SH-SY5Y (cell line): ENCODE data around the gene ZNF32.

ENCODE experiments used
- GATA2 ChIP-seq: IDR thresholded peaks from 2 replicates; pipeline ENCODE4 v1.6.1; 2011; ENCODE audit warnings: mild to moderate bottlenecking, low read depth, low read length
- GATA3 ChIP-seq: IDR thresholded peaks from 2 replicates; pipeline ENCODE4 v1.6.1; 2011; ENCODE audit warnings: low read depth, mild to moderate bottlenecking, low read length, moderate library complexity

DNA sequence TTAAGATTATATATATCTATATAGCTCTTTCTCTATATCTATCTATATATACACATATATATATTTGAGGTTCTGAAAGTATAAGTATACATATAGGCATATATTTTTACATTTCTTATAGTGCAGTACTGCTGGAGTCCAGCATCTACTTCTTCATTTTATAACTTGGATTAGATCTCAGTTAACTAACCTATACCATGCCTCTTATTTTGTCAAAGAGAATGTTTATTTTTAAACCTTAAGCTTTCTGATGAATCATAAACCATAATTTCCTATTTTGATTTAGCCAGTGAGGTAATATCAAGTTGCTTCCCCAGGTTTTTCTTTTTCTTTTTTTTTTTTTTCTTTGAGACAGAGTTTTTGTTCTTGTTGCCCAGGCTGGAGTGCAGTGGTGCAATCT is 8.1 kb downstream of the ZNF32 start:
- no peak for TF ChIP-seq GATA2
- TF ChIP-seq GATA3 = no peak
